ENCODE results near the gene AVEN.

DNA sequence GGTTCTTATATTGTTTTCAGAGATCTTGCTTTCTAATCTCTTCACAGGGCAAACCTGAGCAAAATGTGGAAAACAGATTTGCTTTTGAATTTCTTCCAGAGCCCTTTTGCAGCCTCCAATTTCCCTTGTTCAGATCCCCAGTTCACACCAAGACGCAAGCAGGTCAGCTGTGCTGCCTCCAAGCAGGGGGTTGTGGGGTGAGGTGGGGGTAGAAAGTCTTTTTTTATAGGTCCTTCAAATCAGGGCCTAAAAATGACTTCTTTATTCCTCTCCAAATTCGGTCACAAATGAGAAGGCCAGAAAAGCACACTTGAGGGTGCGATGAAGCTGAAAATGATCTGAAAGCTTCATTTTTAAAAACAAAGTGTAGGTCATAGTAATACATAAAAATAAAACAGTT, 26.3 kb upstream of the AVEN start:
- TF ChIP-seq SAFB2 (CRISPR knock-in tag; IDR thresholded peaks at IDR 0.05; ENCODE audit: borderline replicate concordance, low read depth), result no peak
- no peak for TF ChIP-seq ARNT (IDR thresholded peaks at IDR 0.05)
- TF ChIP-seq ZNF891 (CRISPR knock-in tag; IDR thresholded peaks at IDR 0.05), result no peak
- no peak for TF ChIP-seq SP1 (IDR thresholded peaks at IDR 0.05)
- TF ChIP-seq SP1 (CRISPR knock-in tag; IDR thresholded peaks at IDR 0.05), result no peak
- no peak for TF ChIP-seq CBX2 (IDR thresholded peaks at IDR 0.05; ENCODE audit: low read depth, low read length)
- TF ChIP-seq CBX2 (CRISPR knock-in tag; IDR thresholded peaks at IDR 0.05; ENCODE audit: low read depth), result no peak
- TF ChIP-seq, protein P1, sequence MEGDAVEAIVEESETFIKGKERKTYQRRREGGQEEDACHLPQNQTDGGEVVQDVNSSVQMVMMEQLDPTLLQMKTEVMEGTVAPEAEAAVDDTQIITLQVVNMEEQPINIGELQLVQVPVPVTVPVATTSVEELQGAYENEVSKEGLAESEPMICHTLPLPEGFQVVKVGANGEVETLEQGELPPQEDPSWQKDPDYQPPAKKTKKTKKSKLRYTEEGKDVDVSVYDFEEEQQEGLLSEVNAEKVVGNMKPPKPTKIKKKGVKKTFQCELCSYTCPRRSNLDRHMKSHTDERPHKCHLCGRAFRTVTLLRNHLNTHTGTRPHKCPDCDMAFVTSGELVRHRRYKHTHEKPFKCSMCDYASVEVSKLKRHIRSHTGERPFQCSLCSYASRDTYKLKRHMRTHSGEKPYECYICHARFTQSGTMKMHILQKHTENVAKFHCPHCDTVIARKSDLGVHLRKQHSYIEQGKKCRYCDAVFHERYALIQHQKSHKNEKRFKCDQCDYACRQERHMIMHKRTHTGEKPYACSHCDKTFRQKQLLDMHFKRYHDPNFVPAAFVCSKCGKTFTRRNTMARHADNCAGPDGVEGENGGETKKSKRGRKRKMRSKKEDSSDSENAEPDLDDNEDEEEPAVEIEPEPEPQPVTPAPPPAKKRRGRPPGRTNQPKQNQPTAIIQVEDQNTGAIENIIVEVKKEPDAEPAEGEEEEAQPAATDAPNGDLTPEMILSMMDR (CRISPR knock-in tag; IDR thresholded peaks at IDR 0.05), result no peak
- no peak for TF ChIP-seq GABPA (IDR thresholded peaks at IDR 0.05; ENCODE audit: low read depth, low read length)
- no peak for TF ChIP-seq GABPA (CRISPR knock-in tag; IDR thresholded peaks at IDR 0.05; ENCODE audit: low read depth)
- TF ChIP-seq, protein P2, sequence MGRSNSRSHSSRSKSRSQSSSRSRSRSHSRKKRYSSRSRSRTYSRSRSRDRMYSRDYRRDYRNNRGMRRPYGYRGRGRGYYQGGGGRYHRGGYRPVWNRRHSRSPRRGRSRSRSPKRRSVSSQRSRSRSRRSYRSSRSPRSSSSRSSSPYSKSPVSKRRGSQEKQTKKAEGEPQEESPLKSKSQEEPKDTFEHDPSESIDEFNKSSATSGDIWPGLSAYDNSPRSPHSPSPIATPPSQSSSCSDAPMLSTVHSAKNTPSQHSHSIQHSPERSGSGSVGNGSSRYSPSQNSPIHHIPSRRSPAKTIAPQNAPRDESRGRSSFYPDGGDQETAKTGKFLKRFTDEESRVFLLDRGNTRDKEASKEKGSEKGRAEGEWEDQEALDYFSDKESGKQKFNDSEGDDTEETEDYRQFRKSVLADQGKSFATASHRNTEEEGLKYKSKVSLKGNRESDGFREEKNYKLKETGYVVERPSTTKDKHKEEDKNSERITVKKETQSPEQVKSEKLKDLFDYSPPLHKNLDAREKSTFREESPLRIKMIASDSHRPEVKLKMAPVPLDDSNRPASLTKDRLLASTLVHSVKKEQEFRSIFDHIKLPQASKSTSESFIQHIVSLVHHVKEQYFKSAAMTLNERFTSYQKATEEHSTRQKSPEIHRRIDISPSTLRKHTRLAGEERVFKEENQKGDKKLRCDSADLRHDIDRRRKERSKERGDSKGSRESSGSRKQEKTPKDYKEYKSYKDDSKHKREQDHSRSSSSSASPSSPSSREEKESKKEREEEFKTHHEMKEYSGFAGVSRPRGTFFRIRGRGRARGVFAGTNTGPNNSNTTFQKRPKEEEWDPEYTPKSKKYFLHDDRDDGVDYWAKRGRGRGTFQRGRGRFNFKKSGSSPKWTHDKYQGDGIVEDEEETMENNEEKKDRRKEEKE (IDR thresholded peaks at IDR 0.05), result no peak
- TF ChIP-seq, protein P3, sequence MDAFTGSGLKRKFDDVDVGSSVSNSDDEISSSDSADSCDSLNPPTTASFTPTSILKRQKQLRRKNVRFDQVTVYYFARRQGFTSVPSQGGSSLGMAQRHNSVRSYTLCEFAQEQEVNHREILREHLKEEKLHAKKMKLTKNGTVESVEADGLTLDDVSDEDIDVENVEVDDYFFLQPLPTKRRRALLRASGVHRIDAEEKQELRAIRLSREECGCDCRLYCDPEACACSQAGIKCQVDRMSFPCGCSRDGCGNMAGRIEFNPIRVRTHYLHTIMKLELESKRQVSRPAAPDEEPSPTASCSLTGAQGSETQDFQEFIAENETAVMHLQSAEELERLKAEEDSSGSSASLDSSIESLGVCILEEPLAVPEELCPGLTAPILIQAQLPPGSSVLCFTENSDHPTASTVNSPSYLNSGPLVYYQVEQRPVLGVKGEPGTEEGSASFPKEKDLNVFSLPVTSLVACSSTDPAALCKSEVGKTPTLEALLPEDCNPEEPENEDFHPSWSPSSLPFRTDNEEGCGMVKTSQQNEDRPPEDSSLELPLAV (CRISPR knock-in tag; conservative IDR thresholded peaks at IDR 0.05; ENCODE audit: low read depth), result no peak
- TF ChIP-seq, protein P4, sequence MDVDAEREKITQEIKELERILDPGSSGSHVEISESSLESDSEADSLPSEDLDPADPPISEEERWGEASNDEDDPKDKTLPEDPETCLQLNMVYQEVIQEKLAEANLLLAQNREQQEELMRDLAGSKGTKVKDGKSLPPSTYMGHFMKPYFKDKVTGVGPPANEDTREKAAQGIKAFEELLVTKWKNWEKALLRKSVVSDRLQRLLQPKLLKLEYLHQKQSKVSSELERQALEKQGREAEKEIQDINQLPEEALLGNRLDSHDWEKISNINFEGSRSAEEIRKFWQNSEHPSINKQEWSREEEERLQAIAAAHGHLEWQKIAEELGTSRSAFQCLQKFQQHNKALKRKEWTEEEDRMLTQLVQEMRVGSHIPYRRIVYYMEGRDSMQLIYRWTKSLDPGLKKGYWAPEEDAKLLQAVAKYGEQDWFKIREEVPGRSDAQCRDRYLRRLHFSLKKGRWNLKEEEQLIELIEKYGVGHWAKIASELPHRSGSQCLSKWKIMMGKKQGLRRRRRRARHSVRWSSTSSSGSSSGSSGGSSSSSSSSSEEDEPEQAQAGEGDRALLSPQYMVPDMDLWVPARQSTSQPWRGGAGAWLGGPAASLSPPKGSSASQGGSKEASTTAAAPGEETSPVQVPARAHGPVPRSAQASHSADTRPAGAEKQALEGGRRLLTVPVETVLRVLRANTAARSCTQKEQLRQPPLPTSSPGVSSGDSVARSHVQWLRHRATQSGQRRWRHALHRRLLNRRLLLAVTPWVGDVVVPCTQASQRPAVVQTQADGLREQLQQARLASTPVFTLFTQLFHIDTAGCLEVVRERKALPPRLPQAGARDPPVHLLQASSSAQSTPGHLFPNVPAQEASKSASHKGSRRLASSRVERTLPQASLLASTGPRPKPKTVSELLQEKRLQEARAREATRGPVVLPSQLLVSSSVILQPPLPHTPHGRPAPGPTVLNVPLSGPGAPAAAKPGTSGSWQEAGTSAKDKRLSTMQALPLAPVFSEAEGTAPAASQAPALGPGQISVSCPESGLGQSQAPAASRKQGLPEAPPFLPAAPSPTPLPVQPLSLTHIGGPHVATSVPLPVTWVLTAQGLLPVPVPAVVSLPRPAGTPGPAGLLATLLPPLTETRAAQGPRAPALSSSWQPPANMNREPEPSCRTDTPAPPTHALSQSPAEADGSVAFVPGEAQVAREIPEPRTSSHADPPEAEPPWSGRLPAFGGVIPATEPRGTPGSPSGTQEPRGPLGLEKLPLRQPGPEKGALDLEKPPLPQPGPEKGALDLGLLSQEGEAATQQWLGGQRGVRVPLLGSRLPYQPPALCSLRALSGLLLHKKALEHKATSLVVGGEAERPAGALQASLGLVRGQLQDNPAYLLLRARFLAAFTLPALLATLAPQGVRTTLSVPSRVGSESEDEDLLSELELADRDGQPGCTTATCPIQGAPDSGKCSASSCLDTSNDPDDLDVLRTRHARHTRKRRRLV (CRISPR knock-in tag; IDR thresholded peaks at IDR 0.05), result no peak
- TF ChIP-seq, protein P5, sequence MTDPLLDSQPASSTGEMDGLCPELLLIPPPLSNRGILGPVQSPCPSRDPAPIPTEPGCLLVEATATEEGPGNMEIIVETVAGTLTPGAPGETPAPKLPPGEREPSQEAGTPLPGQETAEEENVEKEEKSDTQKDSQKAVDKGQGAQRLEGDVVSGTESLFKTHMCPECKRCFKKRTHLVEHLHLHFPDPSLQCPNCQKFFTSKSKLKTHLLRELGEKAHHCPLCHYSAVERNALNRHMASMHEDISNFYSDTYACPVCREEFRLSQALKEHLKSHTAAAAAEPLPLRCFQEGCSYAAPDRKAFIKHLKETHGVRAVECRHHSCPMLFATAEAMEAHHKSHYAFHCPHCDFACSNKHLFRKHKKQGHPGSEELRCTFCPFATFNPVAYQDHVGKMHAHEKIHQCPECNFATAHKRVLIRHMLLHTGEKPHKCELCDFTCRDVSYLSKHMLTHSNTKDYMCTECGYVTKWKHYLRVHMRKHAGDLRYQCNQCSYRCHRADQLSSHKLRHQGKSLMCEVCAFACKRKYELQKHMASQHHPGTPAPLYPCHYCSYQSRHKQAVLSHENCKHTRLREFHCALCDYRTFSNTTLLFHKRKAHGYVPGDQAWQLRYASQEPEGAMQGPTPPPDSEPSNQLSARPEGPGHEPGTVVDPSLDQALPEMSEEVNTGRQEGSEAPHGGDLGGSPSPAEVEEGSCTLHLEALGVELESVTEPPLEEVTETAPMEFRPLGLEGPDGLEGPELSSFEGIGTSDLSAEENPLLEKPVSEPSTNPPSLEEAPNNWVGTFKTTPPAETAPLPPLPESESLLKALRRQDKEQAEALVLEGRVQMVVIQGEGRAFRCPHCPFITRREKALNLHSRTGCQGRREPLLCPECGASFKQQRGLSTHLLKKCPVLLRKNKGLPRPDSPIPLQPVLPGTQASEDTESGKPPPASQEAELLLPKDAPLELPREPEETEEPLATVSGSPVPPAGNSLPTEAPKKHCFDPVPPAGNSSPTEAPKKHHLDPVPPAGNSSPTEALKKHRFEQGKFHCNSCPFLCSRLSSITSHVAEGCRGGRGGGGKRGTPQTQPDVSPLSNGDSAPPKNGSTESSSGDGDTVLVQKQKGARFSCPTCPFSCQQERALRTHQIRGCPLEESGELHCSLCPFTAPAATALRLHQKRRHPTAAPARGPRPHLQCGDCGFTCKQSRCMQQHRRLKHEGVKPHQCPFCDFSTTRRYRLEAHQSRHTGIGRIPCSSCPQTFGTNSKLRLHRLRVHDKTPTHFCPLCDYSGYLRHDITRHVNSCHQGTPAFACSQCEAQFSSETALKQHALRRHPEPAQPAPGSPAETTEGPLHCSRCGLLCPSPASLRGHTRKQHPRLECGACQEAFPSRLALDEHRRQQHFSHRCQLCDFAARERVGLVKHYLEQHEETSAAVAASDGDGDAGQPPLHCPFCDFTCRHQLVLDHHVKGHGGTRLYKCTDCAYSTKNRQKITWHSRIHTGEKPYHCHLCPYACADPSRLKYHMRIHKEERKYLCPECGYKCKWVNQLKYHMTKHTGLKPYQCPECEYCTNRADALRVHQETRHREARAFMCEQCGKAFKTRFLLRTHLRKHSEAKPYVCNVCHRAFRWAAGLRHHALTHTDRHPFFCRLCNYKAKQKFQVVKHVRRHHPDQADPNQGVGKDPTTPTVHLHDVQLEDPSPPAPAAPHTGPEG (CRISPR knock-in tag; IDR thresholded peaks at IDR 0.05), result no peak

Data from HepG2 (cell line).